BJ (cell line): ENCODE data around the gene GJB5. TPM values are rescaled to one million over a fixed set of nuclear protein-coding genes. Genes with fewer than 3 reads are reported as not detected.
"Not testable (repeated sequence)": the region's sequence is repeated elsewhere in the genome, so short reads cannot be mapped to it uniquely, and the experiment has no call there.

ENCODE experiments used
- CTCF ChIA-PET: fragments of 350-600 bp; formaldehyde crosslinking; extraction: SDS; loops from one replicate; lab custom pipeline; 2021; ENCODE audit warnings: antibody characterized with exemption, inconsistent platforms; lab: Yijun Ruan, JAX
- POLR2A ChIA-PET: fragments of 300-600 bp; sonication (Branson Sonifier 250); formaldehyde crosslinking; extraction: SDS; loops from one replicate; lab custom pipeline; 2021; ENCODE audit warnings: antibody characterized with exemption; lab: Charles Lee
- DNase-seq: peaks from one replicate; pipeline ENCODE4 v3.0.0-alpha.2; 2011; ENCODE audit warnings: low read depth
- H3K27me3 ChIP-seq: 2 replicates; pipeline ENCODE4 v1.6.0; 2011; ENCODE audit warnings: low read length; ENCODE audit not compliant: control insufficient read depth, insufficient read depth
- H3K36me3 ChIP-seq: 2 replicates; pipeline ENCODE4 v1.5.1; 2011; ENCODE audit warnings: low read length; ENCODE audit not compliant: control insufficient read depth, insufficient read depth
- H3K4me3 ChIP-seq: 2 replicates; pipeline ENCODE4 v1.5.1; 2011; ENCODE audit warnings: low read depth, mild to moderate bottlenecking, control low read depth, low read length
- CTCF ChIP-seq: IDR thresholded peaks from 2 replicates; pipeline ENCODE4 v1.5.1; 2011; ENCODE audit warnings: low read depth, mild to moderate bottlenecking, control low read depth, inconsistent platforms, low read length, moderate library complexity; ENCODE audit not compliant: insufficient read depth
- polyA plus RNA-seq: library from polyadenylated mRNA; depleted of rRNA; stranded (reverse); fragments of >200 nt; gene quantifications from 2 replicates; pipeline ENCODE4 v1.2.3, GENCODE V29; 2011

GJB5 gene
- polyA plus RNA-seq, 1 experiment, result not detected

GRCh38 chr1:34736692-34737091 is 18.2 kb upstream of the GJB5 start:
- H3K27me3 ChIP-seq, result peaks cover 1% of the 10 kb centered on the region; the same call in 1 of the 2 replicates
- DNase-seq, result no peak
- TF ChIP-seq CTCF, result no peak
- POLR2A ChIA-PET, result no interaction called here
- H3K4me3 ChIP-seq, result no peak overlapping the region
- no peaks in the 10 kb centered on the region for H3K36me3 ChIP-seq
- CTCF ChIA-PET, result interaction anchor here (5.1 kb wide), 1 partner anchor 7 kb away, joined by 24 read pairs; no protein-coding TSS in a partner anchor

- POLR2A ChIA-PET, H3K27me3 ChIP-seq, H3K36me3 ChIP-seq, H3K4me3 ChIP-seq, DNase-seq: not testable (repeated sequence)
- CTCF ChIA-PET, result interaction anchor here (0.8 kb wide), 1 partner anchor 122 kb away, joined by 3 read pairs; the partner anchor contains the start of gene SMIM12
These were observed 17.6 kb upstream of the GJB5 start for GRCh38 chr1:34737236-34737635.

GRCh38 chr1:34739613-34740012 is 15.2 kb upstream of the GJB5 start:
- no peak for DNase-seq
- CTCF ChIA-PET, result no interaction called here
- no peak for TF ChIP-seq CTCF
- POLR2A ChIA-PET, result no interaction called here
- Histone ChIP-seq H3K27me3 (peaks cover 1% of the 10 kb centered on the region), H3K4me3 (no peak overlapping the region), H3K36me3 (no peaks in the 10 kb centered on the region)

GRCh38 chr1:34740161-34740868 is 14.5 kb upstream of the GJB5 start:
- TF ChIP-seq CTCF, result no peak
- Histone ChIP-seq H3K27me3 (peaks cover 3% of the 10 kb centered on the region), H3K36me3 (no peaks in the 10 kb centered on the region), H3K4me3 (no peak overlapping the region)
- POLR2A ChIA-PET, result no interaction called here
- DNase-seq, result no peak
- CTCF ChIA-PET, result interaction anchor here (1.0 kb wide), 1 partner anchor 46 kb away, joined by 3 read pairs; no protein-coding TSS in a partner anchor

- Histone ChIP-seq H3K27me3 (peaks cover 3% of the 10 kb centered on the region), H3K36me3 (no peaks in the 10 kb centered on the region), H3K4me3 (no peak overlapping the region)
- ChIA-PET POLR2A (no interaction called here), CTCF (interaction anchor here (0.6 to 4.0 kb wide), 24 partner anchors 9 to 1130 kb away, joined by 3 to 24 read pairs (median 4); partner anchors contain the start of gene GJB4)
- no peak for DNase-seq
- peak; percentile 99 for TF ChIP-seq CTCF
These were observed 12.1 kb upstream of the GJB5 start for GRCh38 chr1:34742667-34743270.
